T-helper 22 cell (primary cell): ENCODE data around the gene DCLK1.
"Not testable (repeated sequence)": the region's sequence is repeated elsewhere in the genome, so short reads cannot be mapped to it uniquely, and the experiment has no call there.

Source experiments
- DNase-seq: peaks from one replicate; pipeline ENCODE4 v3.0.0-alpha.2; 2020; ENCODE audit warnings: low read depth

The DCLK1 gene

DNA sequence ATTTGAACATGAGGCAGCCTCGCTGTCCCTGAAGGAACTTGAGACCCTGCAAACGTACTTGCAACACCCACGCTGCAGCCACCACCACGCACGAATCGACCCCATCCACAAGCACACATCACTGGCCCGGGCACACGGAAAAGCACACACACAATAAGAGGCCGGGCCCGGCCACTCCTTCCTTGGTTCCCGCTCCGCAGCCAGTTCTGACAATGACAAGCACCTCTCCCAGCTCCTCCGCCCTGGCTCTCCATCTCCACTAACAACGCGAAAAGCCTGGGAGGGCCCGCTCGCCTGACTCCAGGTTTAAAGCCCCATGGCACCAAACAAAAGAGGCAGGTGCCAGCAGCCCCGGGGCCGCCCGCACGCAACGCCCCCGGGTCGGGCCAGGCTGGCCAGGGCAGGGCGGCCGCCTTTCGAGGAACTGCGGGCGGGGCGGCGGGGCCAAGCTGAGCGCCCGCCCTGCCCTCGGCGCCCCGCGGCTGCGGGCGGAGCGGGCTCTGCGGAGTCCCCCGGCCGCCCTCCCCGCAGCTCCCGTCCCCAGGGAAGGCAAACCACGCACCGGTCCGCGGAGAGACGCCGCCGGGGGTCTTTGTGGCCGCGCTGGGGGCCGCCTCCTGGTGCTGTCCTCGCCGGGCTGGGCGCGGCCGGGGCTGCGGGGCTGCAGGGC lies 495 bp downstream of the DCLK1 start:
- DNase-seq, result no peak

DNA sequence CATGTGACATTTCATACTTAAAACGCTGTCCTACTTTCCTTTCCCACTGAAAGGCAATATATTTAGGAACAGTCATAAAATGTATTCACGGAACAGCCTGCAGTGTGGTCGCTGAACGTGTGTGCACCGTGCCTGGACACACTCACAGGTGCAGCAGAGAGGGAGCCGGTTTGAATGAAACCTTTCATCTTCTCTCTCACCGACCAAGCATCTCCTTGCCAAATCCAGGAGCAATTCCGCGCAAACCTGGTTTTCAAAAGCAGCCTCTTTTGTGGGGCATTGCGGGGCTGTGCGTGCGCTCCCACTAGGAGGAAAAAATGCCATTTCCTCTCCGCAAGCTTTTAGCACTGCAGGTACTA lies 1.0 kb downstream of the DCLK1 start:
- DNase-seq, result no peak

DNA sequence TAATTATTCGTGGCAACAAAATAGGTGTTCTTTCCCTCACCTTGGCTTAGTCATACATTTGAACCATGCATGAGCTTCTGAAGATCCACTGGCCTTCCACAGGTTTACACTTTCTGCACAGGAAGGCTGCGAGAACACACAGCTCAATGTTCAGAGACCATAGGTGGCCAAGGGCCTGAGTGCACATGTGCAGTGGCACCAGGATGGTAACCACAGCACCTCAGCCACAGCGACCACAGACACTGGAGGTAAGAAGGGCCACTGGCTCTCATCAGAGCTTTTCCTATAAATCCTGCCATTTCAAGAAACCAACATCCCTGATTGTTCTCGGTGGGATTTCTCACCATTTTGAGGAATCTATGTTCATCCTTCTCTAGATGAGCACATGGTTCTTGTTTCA lies 1.6 kb downstream of the DCLK1 start:
- DNase-seq, result no peak

DNA sequence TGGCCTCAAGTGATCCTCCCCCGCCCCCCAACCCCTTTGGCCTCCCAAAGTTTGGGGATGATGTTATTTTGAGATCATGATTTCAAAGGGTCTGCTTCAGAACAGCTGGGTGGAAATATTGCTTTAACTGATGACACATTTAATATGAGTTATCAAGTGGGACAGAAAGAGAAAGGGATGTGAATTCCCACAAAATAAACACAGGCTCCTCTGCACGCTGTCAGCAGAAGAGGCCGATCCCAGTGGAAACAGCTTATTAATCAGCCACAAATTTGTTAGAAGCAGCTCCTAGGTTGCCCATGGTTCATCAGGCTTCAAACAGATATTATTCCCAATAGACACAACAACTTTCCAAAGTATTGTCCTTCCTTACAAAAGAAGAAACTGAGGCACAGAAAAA lies 4.7 kb downstream of the DCLK1 start:
- DNase-seq, result no peak

DNA sequence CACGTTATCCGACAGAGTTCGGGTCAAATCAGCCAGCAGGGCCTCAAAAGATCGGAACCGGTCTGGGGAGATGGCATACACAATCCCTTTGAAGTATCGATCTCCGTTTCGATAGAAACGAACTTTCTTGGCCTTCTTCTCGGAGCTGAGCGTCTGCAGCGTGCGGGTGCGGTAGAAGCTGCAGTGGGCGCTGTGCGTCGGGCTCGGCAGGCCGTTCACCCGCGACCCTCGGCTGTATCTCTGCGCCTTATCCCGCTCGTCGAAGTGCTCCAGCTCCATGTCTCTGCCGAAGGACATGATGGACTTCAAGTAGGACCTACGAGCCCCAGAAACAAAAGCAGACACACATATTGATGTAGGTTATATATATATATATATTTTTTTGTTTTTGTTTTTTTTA lies 5.3 kb downstream of the DCLK1 start:
- DNase-seq, result no peak

DNA sequence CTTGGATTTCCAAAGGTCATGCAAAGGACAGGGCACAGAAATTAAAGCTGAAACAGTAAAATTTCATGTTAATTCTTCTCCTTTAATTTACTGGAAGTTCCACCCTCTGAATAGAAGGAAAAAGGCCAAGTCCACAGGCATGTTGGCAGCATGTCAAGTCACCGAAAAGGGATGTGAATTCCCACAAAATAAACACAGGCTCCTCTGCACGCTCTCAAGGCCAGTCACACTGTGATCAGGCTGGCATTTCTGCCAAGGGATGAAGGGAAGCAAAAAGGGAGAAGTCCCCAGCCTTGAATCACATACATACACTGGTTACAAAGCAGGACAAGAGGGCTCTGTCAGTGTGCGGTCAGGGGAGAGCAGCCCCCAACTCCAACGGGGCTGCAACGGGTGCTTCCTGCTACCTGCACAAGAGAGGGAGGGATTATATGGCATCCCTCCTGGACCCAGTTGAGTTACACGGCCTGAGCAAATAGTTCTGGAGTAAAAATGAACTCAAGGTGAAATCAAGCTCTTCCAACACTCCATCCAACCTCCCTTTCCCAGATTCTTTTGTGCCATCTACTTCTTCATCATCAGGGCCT lies 6.9 kb downstream of the DCLK1 start:
- no peak for DNase-seq

DNA sequence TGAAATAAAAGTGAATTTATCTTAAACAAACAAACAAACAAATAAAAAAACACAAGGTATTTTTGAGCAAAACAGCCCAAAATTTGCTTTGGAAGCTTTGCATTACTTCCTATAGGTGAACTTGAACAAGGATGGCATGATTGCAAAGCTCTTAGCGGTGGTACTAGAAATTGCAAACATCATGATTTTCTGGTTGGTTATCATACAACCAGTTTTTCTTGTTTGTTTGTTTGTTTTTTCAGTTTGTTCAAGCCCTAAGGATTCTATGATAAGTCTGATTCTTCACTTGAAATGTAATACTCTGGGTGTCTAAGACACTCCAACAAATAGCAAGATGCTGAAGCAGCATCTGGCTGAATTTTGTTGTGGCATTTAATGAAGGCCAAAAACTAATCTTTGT lies 15.9 kb downstream of the DCLK1 start:
- no peak for DNase-seq

DNA sequence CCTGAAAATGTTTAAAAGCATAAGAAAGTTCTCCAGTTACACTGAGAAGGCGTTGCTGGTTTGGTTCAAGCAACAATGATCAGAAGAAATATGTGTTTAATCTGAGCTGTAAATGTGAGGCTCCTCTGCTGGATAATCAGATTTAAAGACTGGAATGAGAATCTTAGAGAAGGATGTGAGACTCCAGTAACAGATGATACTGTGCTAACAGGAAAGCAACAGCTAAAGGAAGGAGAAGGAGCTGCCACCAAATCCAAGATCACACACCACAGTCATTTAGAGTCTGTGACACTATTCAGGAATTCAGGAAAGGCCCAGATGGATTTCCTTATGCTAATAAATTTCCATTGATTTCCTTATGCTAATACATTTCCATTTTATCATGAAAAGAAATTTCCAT lies 16.9 kb downstream of the DCLK1 start:
- DNase-seq, result no peak

DNA sequence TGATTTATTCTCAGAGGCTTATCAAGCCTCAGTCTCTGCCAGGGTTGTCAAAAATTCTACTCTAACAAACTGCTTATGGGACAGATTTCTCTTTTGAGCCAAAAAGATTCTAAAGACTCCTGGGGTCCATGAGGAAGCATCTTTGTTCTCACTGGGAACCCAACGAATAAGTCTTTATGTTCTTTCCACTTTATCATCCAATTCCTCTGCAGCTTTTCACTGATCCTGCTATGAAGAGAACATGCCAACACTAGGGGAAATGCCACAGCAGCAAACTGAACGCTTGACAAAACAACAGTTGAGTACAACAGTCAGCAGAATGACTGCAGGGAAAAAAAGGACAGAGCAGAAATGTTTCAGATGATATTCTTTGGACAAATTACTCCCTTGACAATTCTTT lies 22.2 kb downstream of the DCLK1 start:
- DNase-seq, result no peak

DNA sequence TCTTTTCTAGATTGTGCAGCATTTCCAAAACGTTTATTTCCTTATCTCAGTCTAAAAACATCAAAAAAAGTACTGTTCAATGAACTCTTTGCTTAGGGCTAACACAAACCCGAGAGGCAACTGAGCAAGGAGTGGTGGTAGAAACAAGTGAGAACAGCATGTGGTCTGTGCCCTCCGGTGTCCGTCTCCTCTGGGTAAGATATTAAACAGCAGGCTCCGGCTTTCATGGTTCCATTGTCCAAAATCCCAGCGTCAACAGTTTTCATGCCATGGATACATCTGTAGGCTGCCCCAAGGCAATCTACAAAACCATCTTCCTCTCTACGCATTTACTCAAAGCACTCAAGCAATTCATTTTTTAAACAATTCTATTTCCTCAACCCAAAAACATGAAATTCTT lies 22.8 kb downstream of the DCLK1 start:
- no peak for DNase-seq

DNA sequence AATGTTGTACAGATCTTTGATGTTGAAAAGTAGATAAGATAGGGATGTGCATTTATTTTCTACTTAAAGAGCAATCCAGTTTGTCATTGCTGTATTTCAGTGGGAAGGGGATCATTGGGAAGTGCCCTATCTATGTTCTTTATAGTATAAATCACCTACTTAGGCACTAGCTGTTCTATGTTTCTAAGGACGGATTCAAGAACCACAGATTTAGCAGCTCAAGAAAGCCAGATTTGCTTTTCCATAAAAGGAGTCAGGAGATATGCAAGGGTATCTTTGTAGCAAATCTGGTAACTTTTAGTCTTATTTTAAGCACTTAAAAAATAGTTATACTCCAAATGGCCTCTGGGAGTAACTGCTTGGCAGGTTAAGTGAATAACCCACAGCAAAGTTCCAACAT lies 23.7 kb downstream of the DCLK1 start:
- DNase-seq, result no peak

DNA sequence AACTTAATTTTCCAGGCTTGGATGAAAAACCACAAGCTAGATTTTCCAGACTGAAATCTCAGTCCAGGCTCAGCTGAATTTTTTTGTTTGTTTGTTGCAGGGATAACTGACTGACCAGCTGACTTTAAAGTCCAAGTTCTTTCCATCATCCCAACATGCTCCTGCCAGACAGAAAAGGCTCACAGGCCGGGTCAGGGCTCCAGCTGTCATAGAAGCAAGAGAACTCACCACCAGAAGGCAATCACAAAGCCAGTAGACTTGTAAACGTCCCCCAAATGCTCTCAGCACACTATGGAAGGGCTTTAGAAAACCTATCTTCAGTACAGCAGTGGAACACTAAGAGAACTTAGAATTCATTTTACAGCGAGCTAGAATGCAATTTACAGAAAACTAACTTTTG lies 25.5 kb downstream of the DCLK1 start:
- no peak for DNase-seq

DNA sequence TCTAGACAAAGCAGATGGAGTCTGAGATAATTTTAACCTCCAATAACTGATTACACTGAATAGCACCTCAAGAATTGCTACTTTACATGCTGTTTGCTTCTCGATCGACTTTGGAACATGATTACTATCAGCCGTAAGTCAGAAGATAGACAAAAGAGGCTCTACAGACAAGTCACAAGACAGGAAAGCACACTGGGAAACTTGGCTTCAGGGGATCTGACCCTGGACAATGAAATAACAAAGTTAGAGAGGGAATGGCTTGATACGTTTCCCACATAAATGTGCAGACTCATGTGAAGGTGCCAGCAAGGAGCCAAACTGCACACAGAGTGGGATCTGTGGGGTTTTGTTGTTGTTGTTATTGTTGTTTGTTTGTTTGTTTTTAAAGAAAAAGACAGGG lies 28.5 kb downstream of the DCLK1 start:
- DNase-seq, result no peak

DNA sequence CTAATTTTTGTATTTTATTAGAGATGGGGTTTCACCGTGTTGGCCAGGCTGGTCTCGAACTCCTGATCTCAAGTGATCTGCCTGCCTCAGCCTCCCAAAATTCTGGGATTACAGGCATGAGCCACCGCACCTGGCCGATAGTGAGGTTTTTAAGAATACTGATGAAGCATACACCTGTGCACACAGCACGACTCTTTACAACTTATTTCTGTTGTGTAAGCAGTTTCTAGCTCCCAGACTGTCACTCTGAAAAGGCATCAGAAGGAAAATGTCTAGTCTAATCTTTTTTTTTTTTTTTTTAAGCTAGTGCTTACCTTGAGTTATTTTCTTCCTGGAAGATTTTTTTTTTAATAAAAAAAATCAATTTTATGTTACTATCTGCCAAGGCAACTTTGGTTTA lies 29.3 kb downstream of the DCLK1 start:
- not testable (repeated sequence) for DNase-seq

DNA sequence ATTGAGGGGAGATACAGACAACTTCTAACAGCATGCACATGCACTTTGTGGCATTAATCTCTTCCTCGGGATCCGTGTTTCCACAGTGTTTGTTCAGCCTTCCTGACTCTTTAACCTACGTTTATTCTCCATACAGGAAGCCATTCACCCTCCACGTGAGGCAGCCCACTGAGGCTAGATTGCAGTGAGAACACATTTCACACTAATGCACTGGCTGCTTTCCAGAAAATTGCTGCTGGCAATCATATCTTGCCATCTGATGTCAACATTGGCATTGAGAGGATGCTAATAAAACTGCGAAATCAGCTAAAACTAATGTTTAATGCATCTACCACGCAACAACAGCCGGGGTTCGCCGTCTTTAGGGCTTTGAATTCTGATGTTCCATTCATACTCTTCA lies 30.0 kb downstream of the DCLK1 start:
- no peak for DNase-seq

DNA sequence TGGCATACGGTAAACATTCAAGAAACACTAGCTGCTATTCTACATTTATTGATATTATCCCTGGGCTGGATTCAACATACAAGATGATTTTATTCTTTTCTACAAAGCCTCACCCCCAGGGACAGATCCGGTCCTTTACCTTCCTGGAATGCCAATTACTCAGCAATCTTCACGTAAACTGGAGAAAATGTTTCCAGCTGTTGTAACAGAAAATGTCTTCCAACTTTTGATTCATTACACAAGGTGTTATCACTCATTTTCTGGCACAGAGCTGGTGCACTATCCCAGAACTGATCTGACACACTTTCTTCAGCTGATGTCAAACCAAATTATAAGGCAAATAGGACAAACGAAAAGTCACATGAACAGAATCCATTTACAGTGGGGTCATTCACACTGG lies 33.1 kb downstream of the DCLK1 start:
- no peak for DNase-seq

DNA sequence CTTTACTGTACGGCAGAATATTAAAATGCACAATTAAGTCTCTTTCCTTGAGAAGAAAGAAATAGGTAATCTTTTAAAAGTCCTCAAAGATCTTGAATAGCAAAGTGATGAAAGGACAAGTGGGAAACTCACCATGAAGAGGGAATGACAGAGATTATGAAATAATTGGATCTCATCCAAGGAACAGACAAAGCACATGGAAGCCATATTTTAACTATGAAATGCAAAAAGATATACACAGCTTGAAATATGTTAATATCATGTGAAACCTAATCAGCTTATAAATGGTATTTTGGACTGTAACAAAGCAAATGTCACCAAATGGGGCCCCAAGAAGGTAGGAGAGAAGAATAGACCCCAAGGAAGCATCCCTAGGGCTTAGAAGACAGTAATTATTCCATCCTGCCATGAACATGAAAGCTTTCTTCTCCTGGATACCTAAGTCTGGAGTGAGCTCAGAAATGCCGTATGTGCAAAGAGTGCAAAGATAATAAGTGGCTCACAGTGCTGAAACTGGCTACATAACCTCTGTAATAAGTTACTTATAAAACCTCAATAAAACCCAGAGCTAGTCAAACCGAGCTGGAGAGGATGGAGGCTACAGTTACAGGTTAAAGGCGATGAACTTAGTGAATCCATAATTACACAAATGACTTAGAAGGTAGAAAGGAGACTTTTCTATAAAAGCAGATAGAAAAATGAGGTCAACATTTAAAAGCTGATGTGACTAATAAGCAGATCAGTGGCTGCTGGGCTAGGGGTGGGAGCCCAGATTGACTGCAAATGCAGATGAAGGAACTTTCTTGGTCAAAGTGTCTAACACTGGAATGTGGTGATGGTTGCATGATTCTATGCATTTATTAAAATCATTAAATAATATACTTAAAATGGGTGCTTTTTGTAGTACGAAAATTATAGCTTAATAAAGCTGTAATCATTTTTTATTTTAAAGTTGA lies 34.4 kb downstream of the DCLK1 start:
- no peak for DNase-seq

DNA sequence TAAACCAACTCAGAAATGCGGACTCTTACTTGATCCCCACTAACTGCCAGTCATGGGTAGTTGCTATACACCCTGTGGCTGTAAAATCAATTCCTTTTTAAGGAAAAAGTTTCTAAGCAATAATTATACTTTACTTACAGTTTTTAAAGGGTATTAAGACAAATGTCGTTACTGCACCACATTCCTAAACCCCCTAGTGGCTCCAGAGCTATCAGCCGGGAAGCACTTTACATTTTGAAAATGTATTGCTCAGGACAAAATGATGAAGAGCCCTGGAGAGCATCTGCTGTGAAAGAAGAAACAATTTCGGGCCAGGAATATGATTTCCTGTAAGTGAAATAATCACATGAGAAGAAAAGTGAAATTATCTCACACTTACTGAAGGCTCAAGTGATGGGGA lies 36.7 kb downstream of the DCLK1 start:
- no peak for DNase-seq

DNA sequence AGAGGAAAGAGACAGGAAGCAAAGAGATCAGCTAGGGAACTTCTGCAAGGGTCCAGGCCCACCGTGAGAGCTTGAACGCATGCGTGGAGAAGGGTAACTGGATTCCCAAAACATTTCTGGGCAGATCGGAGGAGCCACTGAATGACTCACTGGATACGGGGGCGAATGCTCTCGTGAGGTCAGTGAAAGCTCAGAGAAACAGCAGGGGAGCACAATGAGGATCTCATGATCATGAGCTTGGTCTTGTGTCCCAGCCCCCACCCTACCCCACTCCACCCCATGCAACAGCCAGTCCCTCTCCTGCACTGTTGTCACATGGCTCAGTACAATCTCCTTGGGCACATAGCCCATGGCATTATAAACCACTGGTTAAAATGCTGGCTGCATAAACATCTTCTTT lies 40.6 kb downstream of the DCLK1 start:
- DNase-seq, result no peak

DNA sequence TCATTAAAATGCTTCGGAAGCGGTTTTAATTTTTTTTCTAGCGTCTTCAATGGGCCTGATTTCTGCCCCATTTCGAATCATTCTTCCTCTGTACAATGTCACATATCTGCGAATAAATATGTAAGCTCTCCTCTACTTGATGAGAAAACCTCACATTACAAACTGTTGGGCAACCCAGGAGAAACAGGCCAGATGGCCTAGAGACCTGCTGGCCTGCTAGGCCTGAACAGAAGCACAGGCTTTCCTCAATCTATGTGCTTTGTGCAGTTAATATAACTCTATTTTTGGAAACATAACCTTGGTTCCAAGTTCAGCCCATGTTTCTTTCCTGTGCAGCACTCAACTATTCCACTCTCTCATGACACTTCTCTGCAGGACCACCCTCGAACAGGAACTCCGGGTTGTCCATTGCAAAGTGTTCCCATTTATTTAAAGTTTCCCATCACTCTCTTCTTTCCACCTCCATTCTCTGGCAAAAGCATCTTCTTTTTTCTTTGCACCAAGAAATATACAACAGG lies 42.0 kb downstream of the DCLK1 start:
- no peak for DNase-seq

DNA sequence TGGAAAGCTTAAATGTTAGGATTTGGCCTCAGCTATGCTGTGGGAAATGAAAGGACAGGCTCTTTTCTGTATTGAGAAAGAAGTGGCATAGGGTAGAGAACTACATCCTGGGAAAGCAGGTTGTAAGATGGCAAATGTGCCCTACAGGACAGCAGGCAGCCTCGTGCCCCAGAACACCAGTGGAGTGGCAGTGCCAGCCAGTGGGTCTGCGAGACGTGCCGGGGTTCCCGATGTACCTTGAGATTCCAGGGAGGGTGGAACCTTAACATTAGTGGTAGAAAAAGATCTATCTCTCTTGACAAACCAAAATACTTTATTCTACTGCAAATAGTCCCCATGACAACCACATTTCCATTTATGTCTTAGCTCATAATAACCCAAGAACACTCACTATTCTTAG lies 42.7 kb downstream of the DCLK1 start:
- DNase-seq, result no peak

DNA sequence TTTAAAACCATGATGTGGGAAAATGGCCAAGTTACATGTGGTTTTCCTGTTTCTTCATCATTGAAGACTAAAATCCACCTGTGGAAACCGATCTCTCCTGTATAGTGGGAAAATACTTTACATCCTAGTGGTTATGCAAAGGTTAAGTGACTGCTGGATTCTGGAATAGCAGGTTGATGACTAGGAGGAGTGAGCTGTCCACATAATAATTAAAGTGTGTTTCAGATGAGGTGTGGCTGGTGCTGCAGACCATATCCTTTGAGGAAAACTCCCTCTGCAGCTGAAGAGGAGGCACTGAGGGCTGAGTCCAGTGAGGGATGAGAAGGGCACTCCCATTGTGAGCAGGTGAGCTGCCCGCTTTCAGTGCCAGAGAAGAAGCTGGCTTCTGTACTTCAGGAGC lies 43.2 kb downstream of the DCLK1 start:
- no peak for DNase-seq

DNA sequence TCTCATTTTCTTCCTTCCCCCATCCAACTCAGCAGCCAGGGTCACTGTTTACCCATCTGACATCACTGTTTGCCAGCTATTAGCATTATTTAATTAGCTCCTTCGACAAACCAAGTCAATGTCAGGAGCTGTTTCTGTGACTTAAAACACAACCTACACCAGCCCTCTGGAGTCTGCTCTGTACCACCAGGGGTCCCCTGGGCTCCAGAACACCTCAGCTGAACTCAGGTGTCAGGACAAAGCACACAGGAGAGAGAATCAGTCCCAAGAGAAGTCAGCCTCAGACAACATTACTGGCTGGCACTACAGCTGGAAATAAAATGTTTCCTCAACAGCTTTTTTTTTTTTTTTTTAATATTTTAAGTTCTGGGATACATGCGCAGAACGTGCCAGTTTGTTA lies 45.1 kb downstream of the DCLK1 start:
- no peak for DNase-seq
